IMR-90 (cell line): Measurements from ENCODE around the gene MOB3A. TPM values are rescaled to one million over a fixed set of nuclear protein-coding genes. Genes with fewer than 3 reads are reported as not detected.

Experiments
- ATAC-seq: fragments of 200-7000 bp; cut with Tn5 transposase; 2 replicates; pipeline ENCODE4 v1.9.1; 2020; ENCODE audit warnings: low read depth, mild to moderate bottlenecking, moderate library complexity
- BruUV-seq: library from RNA; stranded (reverse); fragments of 400-500 nt; replicated peaks from 2 replicates; lab custom pipeline; 2021; lab: Mats Ljungman, UMichigan
- CTCF ChIA-PET: fragments of 300-600 bp; formaldehyde crosslinking; extraction: SDS; loops from one replicate; lab custom pipeline; 2021; ENCODE audit warnings: antibody characterized with exemption; lab: Yijun Ruan, JAX
- POLR2A ChIA-PET: fragments of 300-600 bp; sonication (Branson Sonifier 250); formaldehyde crosslinking; loops from one replicate; lab custom pipeline; 2022; ENCODE audit warnings: antibody characterized with exemption; ENCODE audit not compliant: unreplicated experiment; lab: Charles Lee
- DNase-seq: peaks from one replicate; pipeline ENCODE4 v3.0.0; 2013
- H2AFZ ChIP-seq: replicated peaks from 2 replicates; pipeline ENCODE3; 2013; ENCODE audit warnings: low read length, mild to moderate bottlenecking; ENCODE audit not compliant: poor library complexity
- H2AK5ac ChIP-seq: 2 replicates; pipeline ENCODE4 v1.6.1; 2013; ENCODE audit warnings: low read depth, low read length, inconsistent platforms
- H2AK9ac ChIP-seq: replicated peaks from 2 replicates; pipeline ENCODE3; 2013; ENCODE audit warnings: mild to moderate bottlenecking, low read depth, low read length, moderate library complexity; ENCODE audit not compliant: poor library complexity
- H2BK120ac ChIP-seq: 2 replicates; pipeline ENCODE4 v1.6.1; 2013; ENCODE audit warnings: low read depth, low read length, inconsistent platforms
- H2BK15ac ChIP-seq: 3 replicates; pipeline ENCODE4 v1.6.1; 2013; ENCODE audit warnings: low read depth, low read length, inconsistent platforms
- H2BK20ac ChIP-seq: 2 replicates; pipeline ENCODE4 v1.6.1; 2013; ENCODE audit warnings: low read depth, mild to moderate bottlenecking, inconsistent platforms, low read length, moderate library complexity
- H2BK5ac ChIP-seq: 2 replicates; pipeline ENCODE4 v1.6.1; 2013; ENCODE audit warnings: mild to moderate bottlenecking, low read depth, low read length, inconsistent platforms; ENCODE audit not compliant: poor library complexity, severe bottlenecking
- H3K14ac ChIP-seq: replicated peaks from 2 replicates; pipeline ENCODE4 v1.6.1; 2013; ENCODE audit warnings: low read depth, low read length, inconsistent platforms
- H3K18ac ChIP-seq: 2 replicates; pipeline ENCODE4 v1.6.1; 2013; ENCODE audit warnings: low read depth, low read length, control low read depth
- H3K23ac ChIP-seq: 2 replicates; pipeline ENCODE4 v1.6.1; 2013; ENCODE audit warnings: low read depth, low read length, inconsistent platforms
- H3K27ac ChIP-seq: 2 replicates; pipeline ENCODE4 v1.5.1; 2013; ENCODE audit warnings: mild to moderate bottlenecking, control low read depth, low read length; ENCODE audit not compliant: insufficient read depth
- H3K27me3 ChIP-seq: 2 replicates; pipeline ENCODE4 v1.6.1; 2013; ENCODE audit warnings: low read length; ENCODE audit not compliant: control insufficient read depth, insufficient read depth
- H3K36me3 ChIP-seq: 2 replicates; pipeline ENCODE4 v1.6.1; 2013; ENCODE audit warnings: low read length, mixed read lengths; ENCODE audit not compliant: control insufficient read depth, insufficient read depth
- H3K4ac ChIP-seq: 2 replicates; pipeline ENCODE4 v1.6.1; 2013; ENCODE audit warnings: low read depth, low read length, inconsistent platforms
- H3K4me1 ChIP-seq: 2 replicates; pipeline ENCODE4 v1.6.1; 2013; ENCODE audit warnings: low read length, mixed read lengths; ENCODE audit not compliant: control insufficient read depth, insufficient read depth
- H3K4me2 ChIP-seq: 2 replicates; pipeline ENCODE4 v1.6.1; 2013; ENCODE audit warnings: low read depth, mild to moderate bottlenecking, control low read depth, low read length, moderate library complexity
- H3K4me3 ChIP-seq: 2 replicates; pipeline ENCODE4 v1.5.1; 2013; ENCODE audit warnings: low read depth, mild to moderate bottlenecking, control low read depth, low read length, moderate library complexity; ENCODE audit not compliant: insufficient read depth
- H3K56ac ChIP-seq: 2 replicates; pipeline ENCODE4 v1.6.1; 2013; ENCODE audit warnings: low read length, inconsistent platforms; ENCODE audit not compliant: insufficient read depth; ENCODE audit errors: extremely low read depth
- H3K79me1 ChIP-seq, 2 experiments: 2 replicates each; pipeline ENCODE4 v1.6.1; 2013; ENCODE audit warnings: low read length in 2 of 2, inconsistent platforms in 1 of 2, low read depth in 1 of 2
- H3K9ac ChIP-seq: 2 replicates; pipeline ENCODE4 v1.6.1; 2013; ENCODE audit warnings: low read depth, low read length, control low read depth
- H3K9me1 ChIP-seq: 2 replicates; pipeline ENCODE4 v1.6.1; 2013; ENCODE audit warnings: low read length, inconsistent platforms; ENCODE audit not compliant: insufficient read depth
- H3K9me3 ChIP-seq: 2 replicates; pipeline ENCODE4 v1.6.1; 2013; ENCODE audit warnings: low read length; ENCODE audit not compliant: control insufficient read depth, insufficient read depth
- H4K20me1 ChIP-seq: 2 replicates; pipeline ENCODE4 v1.6.1; 2013; ENCODE audit warnings: low read length, inconsistent platforms; ENCODE audit not compliant: insufficient read depth
- H4K5ac ChIP-seq: 2 replicates; pipeline ENCODE4 v1.6.1; 2013; ENCODE audit warnings: mild to moderate bottlenecking, low read depth, low read length, control low read depth
- H4K8ac ChIP-seq, 2 experiments: 2 replicates each; pipeline ENCODE4 v1.6.1; 2013; ENCODE audit warnings: low read depth in 2 of 2, low read length in 2 of 2, control low read depth in 1 of 2, inconsistent platforms in 1 of 2
- H4K91ac ChIP-seq: 2 replicates; pipeline ENCODE4 v1.6.1; 2013; ENCODE audit warnings: low read depth, low read length, inconsistent platforms; ENCODE audit not compliant: insufficient read depth
- WGBS, 2 experiments: methylation state at CpG; one replicate each; pipeline versions ENCODE4 v1.1.5 to v1.1.7; 2013; ENCODE audit warnings: missing lambda C conversion rate in 2 of 2; ENCODE audit not compliant: insufficient read length in 1 of 2; ENCODE audit errors: extremely low coverage in 2 of 2; 5-methylcytosine and 5-hydroxymethylcytosine counted together
- dilution Hi-C: fragments of 300-500 bp; cut with HindIII; formaldehyde crosslinking; loops from one replicate; pipeline ENCODE4 v1.14.3; 2018; ENCODE audit warnings: low sequenced_read_pairs; ENCODE audit not compliant: unreplicated experiment
- in situ Hi-C: fragments of 300-500 bp; cut with MboI; formaldehyde crosslinking; loops from 3 replicates; pipeline ENCODE4 v1.14.3; 2019; ENCODE audit warnings: low sequenced_read_pairs, inconsistent platforms, mixed read lengths
- intact Hi-C: fragments of 100-400 bp; cut with micrococcal nuclease; formaldehyde crosslinking; loops from 2 replicates; pipeline ENCODE4 v1.10.0; 2022
- polyA plus RNA-seq, 3 experiments: library from polyadenylated mRNA; depleted of rRNA; stranded (reverse); fragments of >200 nt; gene quantifications; 2 replicates each; pipeline ENCODE4 v1.2.3, GENCODE V29; 2012; ENCODE audit warnings: low replicate concordance in 1 of 3
- total RNA-seq: library from RNA; depleted of rRNA; stranded (reverse); fragments of >200 nt; gene quantifications from 2 replicates; pipeline ENCODE4 v1.2.3, GENCODE V29; 2012
- TF ChIP-seq, protein P1 (sequence below): fragments of 150-350 bp; IDR thresholded peaks from 2 replicates; pipeline ENCODE4 v1.6.1; 2017; ENCODE audit warnings: mild to moderate bottlenecking, antibody characterized with exemption, low read length, low read depth

The MOB3A gene
- total and polyA plus RNA-seq, 2 of the 4 experiments (the other 2 are of a cell fraction), result 9.3 to 26.5 TPM

DNA sequence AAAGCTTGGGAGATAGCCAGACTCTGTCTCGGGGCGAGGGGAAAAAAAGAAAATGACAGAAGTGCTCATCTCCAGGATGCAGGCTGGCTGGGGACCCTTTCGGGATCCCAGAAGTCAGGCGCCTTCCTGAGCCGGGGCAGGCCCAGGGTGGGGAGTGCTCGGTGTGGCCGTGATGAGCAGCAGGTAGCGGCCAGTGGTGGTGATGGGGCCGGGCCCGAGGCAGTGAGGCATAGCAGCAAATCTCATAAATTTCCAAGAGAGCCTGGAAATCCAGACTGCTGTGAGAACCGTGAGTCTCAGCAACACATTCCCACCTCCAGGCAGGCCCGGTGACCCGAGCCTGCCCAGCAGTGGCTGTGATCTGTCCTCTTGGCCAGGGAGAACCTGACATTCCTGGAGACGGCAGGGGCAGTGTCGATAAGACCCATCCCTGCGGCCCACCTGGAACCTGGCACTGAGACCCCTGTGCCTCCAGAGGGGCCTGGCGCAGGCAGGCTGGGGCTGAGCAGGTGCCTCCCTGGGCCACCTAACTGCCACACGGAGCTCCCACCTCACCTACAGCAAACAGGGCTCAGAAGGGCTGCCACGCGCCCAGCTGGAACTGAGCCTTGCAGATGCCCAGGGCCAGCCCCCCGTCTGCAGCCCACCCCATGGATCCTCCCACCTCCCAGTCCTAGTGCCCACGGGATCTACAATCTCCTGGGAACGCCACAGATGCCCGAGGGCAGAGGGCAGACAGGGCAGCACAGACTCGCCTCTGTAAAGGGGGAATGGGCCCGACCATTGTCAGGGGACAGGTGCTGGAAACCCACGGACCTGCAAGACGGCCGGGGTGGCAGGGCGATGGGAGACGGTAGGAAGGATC, 24.0 kb upstream of the MOB3A start:
- no peak overlapping the region for H2AK9ac ChIP-seq
- POLR2A ChIA-PET, result no interaction called here
- intact Hi-C loops, result no loop called here
- no peak overlapping the region for H2AK5ac ChIP-seq
- H3K4me1 ChIP-seq, result no peaks in the 10 kb centered on the region
- no peak overlapping the region for H4K8ac ChIP-seq
- no peak overlapping the region for H3K56ac ChIP-seq
- H2AFZ ChIP-seq, result no peak overlapping the region
- BruUV-seq, result no TSS peak
- H3K4me2 ChIP-seq, result no peak overlapping the region
- no peak overlapping the region for H4K91ac ChIP-seq
- H3K9me3 ChIP-seq, result no peaks in the 10 kb centered on the region
- no peak overlapping the region for H3K9ac ChIP-seq
- H3K27ac ChIP-seq, result no peak overlapping the region
- no peak overlapping the region for H2BK5ac ChIP-seq
- in situ Hi-C loops, result no loop called here
- H3K27me3 ChIP-seq, result no peaks in the 10 kb centered on the region
- CTCF ChIA-PET, result no interaction called here
- H3K36me3 ChIP-seq, result peaks cover 87% of the 10 kb centered on the region
- H3K4me3 ChIP-seq, result no peak overlapping the region
- TF ChIP-seq, protein P1, sequence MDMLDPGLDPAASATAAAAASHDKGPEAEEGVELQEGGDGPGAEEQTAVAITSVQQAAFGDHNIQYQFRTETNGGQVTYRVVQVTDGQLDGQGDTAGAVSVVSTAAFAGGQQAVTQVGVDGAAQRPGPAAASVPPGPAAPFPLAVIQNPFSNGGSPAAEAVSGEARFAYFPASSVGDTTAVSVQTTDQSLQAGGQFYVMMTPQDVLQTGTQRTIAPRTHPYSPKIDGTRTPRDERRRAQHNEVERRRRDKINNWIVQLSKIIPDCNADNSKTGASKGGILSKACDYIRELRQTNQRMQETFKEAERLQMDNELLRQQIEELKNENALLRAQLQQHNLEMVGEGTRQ, result no peak
- H3K18ac ChIP-seq, result no peak overlapping the region
- H4K5ac ChIP-seq, result no peak overlapping the region
- H4K20me1 ChIP-seq, result peaks cover 40% of the 10 kb centered on the region
- H3K4ac ChIP-seq, result no peak overlapping the region
- H3K79me1 ChIP-seq, result peaks cover 3 to 44% of the 10 kb centered on the region in 2 experiments
- 96% methylated on average over 17 of the region's 31 CpGs; no CpG with 5 or more reads in 1 of the 2 experiments for WGBS, 2 experiments
- H2BK120ac ChIP-seq, result no peak overlapping the region
- DNase-seq, result no peak
- ATAC-seq, result no peak
- H2BK20ac ChIP-seq, result no peak overlapping the region
- peaks cover 7% of the 10 kb centered on the region; the same call in 1 of the 2 replicates for H3K9me1 ChIP-seq
- H3K23ac ChIP-seq, result no peak overlapping the region
- dilution Hi-C loops, result no loop called here
- H3K14ac ChIP-seq, result no peak overlapping the region
- H2BK15ac ChIP-seq, result no peak overlapping the region
